Measurements from ENCODE around the gene SYP.

SYP gene

GRCh38 chrX:49220100-49220499 lies 20.1 kb upstream of the SYP start:
- no peak for DNase-seq (ENCODE audit: low spot score)
- no peak for TF ChIP-seq CTCF (IDR thresholded peaks at IDR 0.05; ENCODE audit: extremely low read depth, missing control alignments)

GRCh38 chrX:49214996-49215526 lies 15.1 kb upstream of the SYP start:
- no peak for DNase-seq (ENCODE audit: low spot score)
- TF ChIP-seq CTCF (IDR thresholded peaks at IDR 0.05; ENCODE audit: extremely low read depth, missing control alignments), result no peak

- no peak for DNase-seq (ENCODE audit: low spot score)
- no peak for TF ChIP-seq CTCF (IDR thresholded peaks at IDR 0.05; ENCODE audit: extremely low read depth, missing control alignments)
Observed at GRCh38 chrX:49214416-49214815, 14.4 kb upstream of the SYP start.

GRCh38 chrX:49212861-49213260 lies 12.9 kb upstream of the SYP start:
- no peak for TF ChIP-seq CTCF (IDR thresholded peaks at IDR 0.05; ENCODE audit: extremely low read depth, missing control alignments)
- no peak for DNase-seq (ENCODE audit: low spot score)

- no peak for DNase-seq (ENCODE audit: low spot score)
Observed at GRCh38 chrX:49212209-49212608, 12.2 kb upstream of the SYP start.

DNA sequence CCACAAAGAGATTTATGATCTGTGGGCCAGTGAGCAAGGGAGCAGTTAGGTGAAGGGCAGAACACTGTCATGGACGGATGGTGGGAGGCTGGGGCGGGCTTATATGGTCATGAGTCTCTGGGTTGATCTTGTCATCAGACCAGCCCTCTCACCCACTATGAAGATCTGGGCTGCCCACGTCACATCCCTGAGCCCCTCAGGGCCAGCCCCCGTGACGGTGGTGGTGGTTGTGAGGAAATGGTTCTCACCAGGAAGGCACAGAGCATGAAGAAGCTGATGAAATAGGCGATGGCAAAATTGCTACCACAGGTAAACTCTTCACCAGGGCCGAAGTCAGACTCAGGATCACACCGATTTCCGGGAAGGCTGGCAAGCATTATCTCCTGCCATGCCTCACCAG lies 11.1 kb upstream of the SYP start:
- no peak for TF ChIP-seq CTCF (IDR thresholded peaks at IDR 0.05; ENCODE audit: extremely low read depth, missing control alignments)
- DNase-seq (ENCODE audit: low spot score), result no peak

More at GRCh38 chrX:49212209-49212608, 12.2 kb upstream of the SYP start:
- TF ChIP-seq CTCF (IDR thresholded peaks at IDR 0.05; ENCODE audit: extremely low read depth, missing control alignments), result no peak

DNA sequence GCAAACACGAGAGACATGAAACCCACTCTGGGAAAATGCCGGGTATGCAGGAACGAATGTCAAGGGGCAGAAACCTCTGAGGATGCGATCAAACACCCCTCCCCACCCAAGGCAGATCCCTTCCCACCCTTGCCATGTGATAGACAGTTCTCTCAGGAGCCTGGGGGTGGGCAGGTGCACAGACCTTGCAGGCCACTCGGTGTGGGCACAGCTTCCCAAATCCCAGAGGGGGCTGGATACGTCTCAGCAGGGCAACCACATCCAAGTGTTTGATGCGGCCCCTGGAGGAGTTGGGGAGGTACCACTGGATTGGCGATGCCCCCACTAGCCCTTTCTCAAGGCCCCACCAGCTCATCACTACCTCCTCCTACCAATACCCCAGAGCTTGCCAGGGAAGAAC lies 10.4 kb upstream of the SYP start:
- no peak for DNase-seq (ENCODE audit: low spot score)
- no peak for TF ChIP-seq CTCF (IDR thresholded peaks at IDR 0.05; ENCODE audit: extremely low read depth, missing control alignments)

Measured in GM20000 (cell line).